Retinal pigment epithelial cell (primary cell): ENCODE data around the gene CD4.

Experiments used
- DNase-seq: peaks from one replicate; pipeline ENCODE4 v3.0.0-alpha.2; 2010; ENCODE audit warnings: low read depth
- H3K4me3 ChIP-seq: 2 replicates; pipeline ENCODE4 v1.5.1; 2011; ENCODE audit warnings: mild to moderate bottlenecking, low read length, control low read depth, moderate library complexity
- TF ChIP-seq, protein P1 (sequence below): conservative IDR thresholded peaks from 2 replicates; pipeline ENCODE4 v1.5.1; 2011; ENCODE audit warnings: low read depth, low read length, control low read depth, inconsistent platforms

CD4 gene

DNA sequence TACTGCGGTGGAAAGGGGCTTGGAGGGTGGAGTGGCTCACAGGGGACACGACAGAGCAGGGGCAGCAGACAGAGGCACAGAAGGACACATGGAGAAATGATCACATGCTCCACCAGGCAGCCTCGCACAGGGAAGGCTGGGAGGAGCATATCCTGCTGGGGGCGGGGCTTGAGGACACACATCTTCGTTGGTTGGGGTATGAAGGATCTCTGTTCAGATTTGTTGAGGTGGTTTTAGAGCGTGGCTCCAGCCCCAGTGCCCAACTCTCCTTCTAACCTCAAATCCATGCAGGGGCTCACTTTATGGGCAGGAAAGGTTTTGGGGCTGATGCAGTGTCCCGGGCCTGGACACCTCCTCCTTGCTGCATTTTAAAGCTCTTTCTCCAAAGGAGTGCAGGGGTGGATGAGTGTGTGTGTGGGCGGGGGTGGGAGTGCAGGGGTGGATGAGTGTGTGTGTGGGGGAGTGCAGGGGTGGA is 38.1 kb downstream of the CD4 start:
- peak overlapping the region; percentile 15 for H3K4me3 ChIP-seq
- DNase-seq: no peak
- TF ChIP-seq, protein P1, sequence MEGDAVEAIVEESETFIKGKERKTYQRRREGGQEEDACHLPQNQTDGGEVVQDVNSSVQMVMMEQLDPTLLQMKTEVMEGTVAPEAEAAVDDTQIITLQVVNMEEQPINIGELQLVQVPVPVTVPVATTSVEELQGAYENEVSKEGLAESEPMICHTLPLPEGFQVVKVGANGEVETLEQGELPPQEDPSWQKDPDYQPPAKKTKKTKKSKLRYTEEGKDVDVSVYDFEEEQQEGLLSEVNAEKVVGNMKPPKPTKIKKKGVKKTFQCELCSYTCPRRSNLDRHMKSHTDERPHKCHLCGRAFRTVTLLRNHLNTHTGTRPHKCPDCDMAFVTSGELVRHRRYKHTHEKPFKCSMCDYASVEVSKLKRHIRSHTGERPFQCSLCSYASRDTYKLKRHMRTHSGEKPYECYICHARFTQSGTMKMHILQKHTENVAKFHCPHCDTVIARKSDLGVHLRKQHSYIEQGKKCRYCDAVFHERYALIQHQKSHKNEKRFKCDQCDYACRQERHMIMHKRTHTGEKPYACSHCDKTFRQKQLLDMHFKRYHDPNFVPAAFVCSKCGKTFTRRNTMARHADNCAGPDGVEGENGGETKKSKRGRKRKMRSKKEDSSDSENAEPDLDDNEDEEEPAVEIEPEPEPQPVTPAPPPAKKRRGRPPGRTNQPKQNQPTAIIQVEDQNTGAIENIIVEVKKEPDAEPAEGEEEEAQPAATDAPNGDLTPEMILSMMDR: no peak

GRCh38 chr12:6827982-6828780 is 38.9 kb downstream of the CD4 start, which contains the start of gene P3H3:
Gene P3H3 (plus strand): TSS chr12:6828407. CDS start chr12:6828441, 34 bp downstream.
- TF ChIP-seq, protein P1: no peak
- no peak for DNase-seq
- peak within 1 kb of the TSS; percentile 88 for H3K4me3 ChIP-seq

DNA sequence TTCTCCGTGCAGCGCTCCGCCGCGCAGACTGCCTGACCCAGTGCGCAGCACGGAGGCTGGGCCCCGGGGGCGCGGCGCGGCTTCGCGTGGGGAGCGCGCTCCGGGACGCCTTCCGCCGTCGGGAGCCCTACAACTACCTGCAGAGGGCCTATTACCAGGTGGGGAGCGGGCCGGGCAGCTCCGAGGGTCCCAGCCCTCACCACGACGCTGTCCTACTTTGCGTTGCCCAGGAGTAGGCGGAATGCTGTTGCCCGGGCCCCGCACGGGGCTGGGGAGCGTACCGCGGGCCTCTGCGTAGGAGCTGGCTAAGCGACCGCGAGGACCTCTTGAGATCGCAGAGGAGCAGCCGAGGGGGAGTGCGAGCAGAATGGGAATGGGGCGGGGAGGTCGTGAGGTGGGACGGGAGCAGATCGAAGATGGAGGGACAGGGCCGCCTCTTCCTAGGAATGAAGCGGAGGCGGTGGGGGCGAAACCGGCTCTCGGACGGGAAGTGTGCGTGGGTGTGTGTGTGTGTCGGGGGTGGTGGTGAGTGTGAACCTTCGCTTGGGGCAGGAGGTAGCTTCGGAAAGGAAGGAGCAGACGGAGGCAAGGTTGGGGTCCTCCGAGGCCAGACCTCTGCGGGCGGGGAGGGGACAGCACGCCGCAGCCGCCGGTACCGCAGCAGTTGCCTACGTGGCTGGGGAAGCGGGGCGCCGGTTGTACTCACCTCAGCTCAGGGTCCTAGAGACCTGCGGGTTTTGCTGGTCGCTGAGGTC is 39.6 kb downstream of the CD4 start:
- DNase-seq: no peak
- peak overlapping the region; percentile 88 for H3K4me3 ChIP-seq
- TF ChIP-seq, protein P1: no peak

GRCh38 chr12:6829536-6830220 is 40.4 kb downstream of the CD4 start:
- H3K4me3 ChIP-seq: peak overlapping the region; percentile 88
- DNase-seq: no peak
- TF ChIP-seq, protein P1: peak; percentile 37

DNA sequence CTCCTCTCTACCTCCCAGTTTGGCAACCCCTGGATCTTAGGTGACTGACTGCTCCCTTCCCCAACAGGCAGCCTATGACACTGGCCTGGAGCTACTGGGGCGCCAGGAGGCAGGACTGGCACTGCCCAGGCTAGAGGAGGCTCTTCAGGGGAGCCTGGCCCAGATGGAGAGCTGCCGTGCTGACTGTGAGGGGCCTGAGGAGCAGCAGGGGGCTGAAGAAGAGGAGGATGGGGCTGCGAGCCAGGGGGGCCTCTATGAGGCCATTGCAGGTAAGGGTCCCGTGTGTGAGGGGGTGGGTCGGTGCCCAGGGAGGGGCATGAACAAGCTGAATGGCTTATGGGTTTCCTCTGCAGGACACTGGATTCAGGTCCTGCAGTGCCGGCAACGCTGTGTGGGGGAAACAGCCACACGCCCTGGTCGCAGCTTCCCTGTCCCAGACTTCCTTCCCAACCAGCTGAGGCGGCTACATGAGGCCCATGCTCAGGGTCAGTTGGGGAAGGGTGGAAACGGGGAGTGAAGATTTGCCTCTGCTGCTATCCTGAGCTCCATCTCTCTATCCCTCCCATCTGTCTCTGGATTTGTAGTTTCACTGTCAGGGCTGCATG is 41.1 kb downstream of the CD4 start:
- H3K4me3 ChIP-seq: no peak overlapping the region
- TF ChIP-seq, protein P1: no peak
- DNase-seq: no peak

GRCh38 chr12:6830999-6831398 is 41.7 kb downstream of the CD4 start:
- H3K4me3 ChIP-seq: no peak overlapping the region
- no peak for DNase-seq
- TF ChIP-seq, protein P1: no peak
